ENCODE measurements around the gene CIROP.

Gene CIROP

GRCh38 chr14:23114669-23115038, 9.9 kb upstream of the CIROP start:
- Histone ChIP-seq H3K27me3 (replicated peaks in 2 of 5; ENCODE audit: control insufficient read depth in 4 of 5, insufficient read depth in 5 of 5, low read length in 4 of 5) (peaks cover 0 to 4% (median 0%) of the 10 kb centered on the region in 5 experiments), H3K9me3 (ENCODE audit: control extremely low read depth in 1 of 5, control insufficient read depth in 4 of 5, insufficient read depth in 2 of 5, low read depth in 1 of 5, low read length in 4 of 5) (no peaks in the 10 kb centered on the region), H3K4me1 (ENCODE audit: control extremely low read depth in 1 of 4, control insufficient read depth in 4 of 4, insufficient read depth in 4 of 4, low read length in 3 of 4) (peaks cover 2 to 41% (median 27%) of the 10 kb centered on the region in 4 experiments), H3K4me3 (ENCODE audit: control insufficient read depth in 1 of 7, extremely low read depth in 1 of 7, insufficient read depth in 4 of 7, low read depth in 2 of 7, low read length in 6 of 7) (no peak overlapping the region), H3K27ac (ENCODE audit: insufficient read depth in 1 of 2, low read depth in 1 of 2, low read length in 2 of 2, poor library complexity in 1 of 2, severe bottlenecking in 2 of 2) (no peak overlapping the region), H3K36me3 (ENCODE audit: control insufficient read depth in 4 of 4, insufficient read depth in 4 of 4, low read length in 3 of 4) (no peaks in the 10 kb centered on the region)
- ChIA-PET CTCF (interaction anchor here (0.8 to 16.7 kb wide), 4 partner anchors 36 to 103 kb away, joined by 3 to 462 read pairs (median 102); partner anchors contain the start of gene SLC7A8), POLR2A (interaction anchor here (1.0 kb wide), 1 partner anchor 19 kb away, joined by 3 read pairs; the partner anchor contains the start of genes ACIN1 and C14orf119)
- no peak for DNase-seq
- 100% methylated on average over 2 of the region's 4 CpGs for WGBS (ENCODE audit: insufficient coverage)

GRCh38 chr14:23114120-23114458, 9.3 kb upstream of the CIROP start:
- H3K36me3 ChIP-seq (ENCODE audit: control insufficient read depth in 4 of 4, insufficient read depth in 4 of 4, low read length in 3 of 4) = no peaks in the 10 kb centered on the region
- H3K27me3 ChIP-seq (replicated peaks in 2 of 5; ENCODE audit: control insufficient read depth in 4 of 5, insufficient read depth in 5 of 5, low read length in 4 of 5) = peaks cover 0 to 4% (median 0%) of the 10 kb centered on the region in 5 experiments
- peaks cover 2 to 35% (median 22%) of the 10 kb centered on the region in 4 experiments for H3K4me1 ChIP-seq (ENCODE audit: control extremely low read depth in 1 of 4, control insufficient read depth in 4 of 4, insufficient read depth in 4 of 4, low read length in 3 of 4)
- H3K27ac ChIP-seq (ENCODE audit: insufficient read depth in 1 of 2, low read depth in 1 of 2, low read length in 2 of 2, poor library complexity in 1 of 2, severe bottlenecking in 2 of 2) = no peak overlapping the region
- POLR2A ChIA-PET = no interaction called here
- WGBS (ENCODE audit: insufficient coverage) = 93% methylated on average over 5 of the region's 5 CpGs
- no peak overlapping the region for H3K4me3 ChIP-seq (ENCODE audit: control insufficient read depth in 1 of 7, extremely low read depth in 1 of 7, insufficient read depth in 4 of 7, low read depth in 2 of 7, low read length in 6 of 7)
- H3K9me3 ChIP-seq (ENCODE audit: control extremely low read depth in 1 of 5, control insufficient read depth in 4 of 5, insufficient read depth in 2 of 5, low read depth in 1 of 5, low read length in 4 of 5) = no peaks in the 10 kb centered on the region
- CTCF ChIA-PET = interaction anchor here (0.9 to 8.1 kb wide), 4 partner anchors 10 to 73 kb away, joined by 3 to 200 read pairs (median 4); no protein-coding TSS in a partner anchor
- DNase-seq = no peak

- POLR2A ChIA-PET = interaction anchor here (0.5 to 1.3 kb wide), 3 partner anchors 19 to 688 kb away, joined by 3 to 7 read pairs (median 5); partner anchors contain the start of genes ACIN1 and C14orf119
- Histone ChIP-seq H3K4me3 (ENCODE audit: control insufficient read depth in 1 of 7, extremely low read depth in 1 of 7, insufficient read depth in 4 of 7, low read depth in 2 of 7, low read length in 6 of 7) (no peak overlapping the region), H3K9me3 (ENCODE audit: control extremely low read depth in 1 of 5, control insufficient read depth in 4 of 5, insufficient read depth in 2 of 5, low read depth in 1 of 5, low read length in 4 of 5) (no peaks in the 10 kb centered on the region), H3K4me1 (ENCODE audit: control extremely low read depth in 1 of 4, control insufficient read depth in 4 of 4, insufficient read depth in 4 of 4, low read length in 3 of 4) (peaks cover 2 to 30% (median 17%) of the 10 kb centered on the region in 4 experiments), H3K27me3 (replicated peaks in 2 of 5; ENCODE audit: control insufficient read depth in 4 of 5, insufficient read depth in 5 of 5, low read length in 4 of 5) (peaks cover 0 to 4% (median 0%) of the 10 kb centered on the region in 5 experiments), H3K27ac (ENCODE audit: insufficient read depth in 1 of 2, low read depth in 1 of 2, low read length in 2 of 2, poor library complexity in 1 of 2, severe bottlenecking in 2 of 2) (no peak overlapping the region), H3K36me3 (ENCODE audit: control insufficient read depth in 4 of 4, insufficient read depth in 4 of 4, low read length in 3 of 4) (no peaks in the 10 kb centered on the region)
- no peak for DNase-seq
- CTCF ChIA-PET = interaction anchor here (0.8 to 8.1 kb wide), 15 partner anchors 7 to 131 kb away, joined by 3 to 200 read pairs (median 5); partner anchors contain the start of genes ACIN1, AJUBA, C14orf119 and CEBPE
- WGBS (ENCODE audit: insufficient coverage) = 84% methylated on average over 3 of the region's 10 CpGs
Measured at GRCh38 chr14:23113431-23114119, 8.8 kb upstream of the CIROP start.

GRCh38 chr14:23112359-23113178, 7.8 kb upstream of the CIROP start:
- peaks cover 2 to 27% (median 12%) of the 10 kb centered on the region in 4 experiments for H3K4me1 ChIP-seq (ENCODE audit: control extremely low read depth in 1 of 4, control insufficient read depth in 4 of 4, insufficient read depth in 4 of 4, low read length in 3 of 4)
- peaks cover 0 to 4% (median 0%) of the 10 kb centered on the region in 5 experiments for H3K27me3 ChIP-seq (replicated peaks in 2 of 5; ENCODE audit: control insufficient read depth in 4 of 5, insufficient read depth in 5 of 5, low read length in 4 of 5)
- no peaks in the 10 kb centered on the region for H3K36me3 ChIP-seq (ENCODE audit: control insufficient read depth in 4 of 4, insufficient read depth in 4 of 4, low read length in 3 of 4)
- ChIA-PET CTCF (interaction anchor here (0.8 to 8.1 kb wide), 15 partner anchors 8 to 140 kb away, joined by 3 to 200 read pairs (median 5); partner anchors contain the start of genes ACIN1, AJUBA, C14orf119 and CDH24), POLR2A (interaction anchor here (0.5 to 1.3 kb wide), 3 partner anchors 18 to 687 kb away, joined by 3 to 7 read pairs (median 5); partner anchors contain the start of genes ACIN1 and C14orf119)
- H3K4me3 ChIP-seq (ENCODE audit: control insufficient read depth in 1 of 7, extremely low read depth in 1 of 7, insufficient read depth in 4 of 7, low read depth in 2 of 7, low read length in 6 of 7) = no peak overlapping the region
- 15% methylated on average over 10 of the region's 12 CpGs for WGBS (ENCODE audit: insufficient coverage)
- H3K27ac ChIP-seq (ENCODE audit: insufficient read depth in 1 of 2, low read depth in 1 of 2, low read length in 2 of 2, poor library complexity in 1 of 2, severe bottlenecking in 2 of 2) = no peak overlapping the region
- DNase-seq = peak; percentile 91 to 99 (median 97)
- no peaks in the 10 kb centered on the region for H3K9me3 ChIP-seq (ENCODE audit: control extremely low read depth in 1 of 5, control insufficient read depth in 4 of 5, insufficient read depth in 2 of 5, low read depth in 1 of 5, low read length in 4 of 5)

- no peak overlapping the region for H3K27ac ChIP-seq (ENCODE audit: insufficient read depth in 1 of 2, low read depth in 1 of 2, low read length in 2 of 2, poor library complexity in 1 of 2, severe bottlenecking in 2 of 2)
- H3K4me3 ChIP-seq (ENCODE audit: control insufficient read depth in 1 of 7, extremely low read depth in 1 of 7, insufficient read depth in 4 of 7, low read depth in 2 of 7, low read length in 6 of 7) = no peak overlapping the region
- peak in 2 of 3 donors; percentile 16 to 42 for DNase-seq
- 83% methylated on average over 2 of the region's 5 CpGs for WGBS (ENCODE audit: insufficient coverage)
- no peaks in the 10 kb centered on the region for H3K36me3 ChIP-seq (ENCODE audit: control insufficient read depth in 4 of 4, insufficient read depth in 4 of 4, low read length in 3 of 4)
- ChIA-PET POLR2A (interaction anchor here (1.0 to 2.2 kb wide), 2 partner anchors 16 to 32 kb away, joined by 3 to 9 read pairs; partner anchors contain the start of genes ACIN1 and C14orf119), CTCF (interaction anchor here (0.7 to 8.1 kb wide), 16 partner anchors 10 to 118 kb away, joined by 3 to 200 read pairs (median 6); partner anchors contain the start of genes ACIN1, C14orf119 and CEBPE)
- peaks cover 0 to 4% (median 0%) of the 10 kb centered on the region in 5 experiments for H3K27me3 ChIP-seq (replicated peaks in 2 of 5; ENCODE audit: control insufficient read depth in 4 of 5, insufficient read depth in 5 of 5, low read length in 4 of 5)
- H3K4me1 ChIP-seq (ENCODE audit: control extremely low read depth in 1 of 4, control insufficient read depth in 4 of 4, insufficient read depth in 4 of 4, low read length in 3 of 4) = peaks cover 2 to 27% (median 12%) of the 10 kb centered on the region in 4 experiments
- no peaks in the 10 kb centered on the region for H3K9me3 ChIP-seq (ENCODE audit: control extremely low read depth in 1 of 5, control insufficient read depth in 4 of 5, insufficient read depth in 2 of 5, low read depth in 1 of 5, low read length in 4 of 5)
Measured at GRCh38 chr14:23110579-23111365, 6.0 kb upstream of the CIROP start.

- WGBS (ENCODE audit: insufficient coverage) = no CpG with 5 or more reads among the region's 1 CpG
- ChIA-PET CTCF (interaction anchor here (1.0 to 8.1 kb wide), 17 partner anchors 9 to 137 kb away, joined by 3 to 200 read pairs (median 7); partner anchors contain the start of genes ACIN1, C14orf119 and CEBPE), POLR2A (interaction anchor here (0.6 to 2.2 kb wide), 4 partner anchors 15 to 49 kb away, joined by 3 to 9 read pairs (median 4); partner anchors contain the start of genes ACIN1 and C14orf119)
Measured at GRCh38 chr14:23109769-23110168, 5.0 kb upstream of the CIROP start.

More at GRCh38 chr14:23109769-23110168, 5.0 kb upstream of the CIROP start:
- peaks cover 0 to 4% (median 0%) of the 10 kb centered on the region in 5 experiments for H3K27me3 ChIP-seq (replicated peaks in 2 of 5; ENCODE audit: control insufficient read depth in 4 of 5, insufficient read depth in 5 of 5, low read length in 4 of 5)
- peaks cover 2 to 27% (median 12%) of the 10 kb centered on the region in 4 experiments for H3K4me1 ChIP-seq (ENCODE audit: control extremely low read depth in 1 of 4, control insufficient read depth in 4 of 4, insufficient read depth in 4 of 4, low read length in 3 of 4)
- no peak overlapping the region for H3K4me3 ChIP-seq (ENCODE audit: control insufficient read depth in 1 of 7, extremely low read depth in 1 of 7, insufficient read depth in 4 of 7, low read depth in 2 of 7, low read length in 6 of 7)
- no peak for DNase-seq
- H3K36me3 ChIP-seq (ENCODE audit: control insufficient read depth in 4 of 4, insufficient read depth in 4 of 4, low read length in 3 of 4) = no peaks in the 10 kb centered on the region
- no peak overlapping the region for H3K27ac ChIP-seq (ENCODE audit: insufficient read depth in 1 of 2, low read depth in 1 of 2, low read length in 2 of 2, poor library complexity in 1 of 2, severe bottlenecking in 2 of 2)
- no peaks in the 10 kb centered on the region for H3K9me3 ChIP-seq (ENCODE audit: control extremely low read depth in 1 of 5, control insufficient read depth in 4 of 5, insufficient read depth in 2 of 5, low read depth in 1 of 5, low read length in 4 of 5)
